ENCODE results near the gene TEK. TPM values are rescaled to one million over a fixed set of nuclear protein-coding genes. Genes with fewer than 3 reads are reported as not detected.

Gene TEK
- total and polyA plus RNA-seq, 10 of the 15 experiments (the other 5 are each of a cell fraction or from before 2014, with no cell fraction given), result not detected

DNA sequence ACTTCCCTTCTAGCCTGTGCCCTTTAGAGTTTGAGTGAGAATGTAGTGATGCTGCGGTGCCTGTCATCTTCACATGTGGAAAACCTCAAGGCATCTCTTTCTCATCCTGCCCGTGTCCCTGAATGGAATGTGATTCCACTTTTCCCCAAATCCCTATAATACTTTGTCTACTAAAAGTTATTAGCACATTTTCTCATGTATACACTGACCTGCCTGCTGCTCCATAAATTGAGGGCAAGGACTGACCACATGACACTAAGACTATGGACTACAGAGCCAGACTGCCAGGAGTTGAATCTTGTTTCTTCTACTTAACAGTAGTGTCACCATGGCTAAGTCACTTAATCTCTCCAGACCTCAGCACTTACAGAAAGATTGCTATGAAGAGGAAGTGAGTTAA is 93.0 kb downstream of the TEK start:
- FAIRE-seq (no peak), DNase-seq (ENCODE audit: low read depth, low spot score) (no peak), ATAC-seq (no peak)
- H3K4me1 ChIP-seq (ENCODE audit: control insufficient read depth, insufficient read depth, low read length), result no peaks in the 10 kb centered on the region
- H3K4me3 ChIP-seq, result no peak overlapping the region
- no peaks in the 10 kb centered on the region for H3K36me3 ChIP-seq (ENCODE audit: control insufficient read depth in 2 of 2, insufficient read depth in 2 of 2, low read length in 1 of 2)
- RAD21 ChIA-PET (ENCODE audit: unreplicated experiment), result no interaction called here
- H3K27ac ChIP-seq (ENCODE audit: control insufficient read depth, insufficient read depth), result no peak overlapping the region
- H3K79me2 ChIP-seq (ENCODE audit: control insufficient read depth, insufficient read depth, low read length), result no peaks in the 10 kb centered on the region
- H3K27me3 ChIP-seq (replicated peaks in 1 of 2; ENCODE audit: control insufficient read depth in 2 of 2, insufficient read depth in 2 of 2, low read length in 1 of 2), result no peaks in the 10 kb centered on the region
- H3K4me2 ChIP-seq (ENCODE audit: control insufficient read depth, insufficient read depth), result no peak overlapping the region
- intact Hi-C loops (cut with micrococcal nuclease; ENCODE audit: unreplicated experiment), result no loop called here
- no peaks in the 10 kb centered on the region for H4K20me1 ChIP-seq (ENCODE audit: control insufficient read depth, insufficient read depth)
- no peaks in the 10 kb centered on the region for H3K9me3 ChIP-seq (replicated peaks; ENCODE audit: control insufficient read depth, insufficient read depth, low read length)
- TF ChIP-seq ZNF622 (IDR thresholded peaks at IDR 0.05), result no peak
- no peak for TF ChIP-seq BCLAF1 (IDR thresholded peaks at IDR 0.05)
- POLR2A ChIA-PET, result no interaction called here
- no peak overlapping the region for H3K9ac ChIP-seq (ENCODE audit: control insufficient read depth, insufficient read depth, low read length)
- SMC1A ChIA-PET (ENCODE audit: uncharacterized antibody, unreplicated experiment), result no interaction called here
- no peak overlapping the region for H2AFZ ChIP-seq (ENCODE audit: control insufficient read depth, low read depth, low read length)
- WGBS (ENCODE audit: insufficient coverage, insufficient replicate concordance, low lambda C conversion rate, missing lambda C conversion rate), result 23% methylated on average over 2 of the region's 2 CpGs
- CTCF ChIA-PET, result no interaction called here
- in situ Hi-C loops (cut with MboI), result no loop called here
- BruUV-seq (replicated peaks), result no TSS peak

- no peak for TF ChIP-seq BACH1 (IDR thresholded peaks at IDR 0.05; ENCODE audit: borderline replicate concordance)
- no peak for TF ChIP-seq NR2C2 (IDR thresholded peaks at IDR 0.05; ENCODE audit: borderline replicate concordance, control insufficient read depth, insufficient read length, low read depth)
- TF ChIP-seq CHD2 (IDR thresholded peaks at IDR 0.05; ENCODE audit: borderline replicate concordance, low read depth, low read length), result no peak
- TF ChIP-seq IRF3 (IDR thresholded peaks at IDR 0.05), result no peak
- TF ChIP-seq SREBF1 (IDR thresholded peaks at IDR 0.05; ENCODE audit: low read length), result no peak
- no peak for TF ChIP-seq HDGF (IDR thresholded peaks at IDR 0.05)
- TF ChIP-seq, protein P1, sequence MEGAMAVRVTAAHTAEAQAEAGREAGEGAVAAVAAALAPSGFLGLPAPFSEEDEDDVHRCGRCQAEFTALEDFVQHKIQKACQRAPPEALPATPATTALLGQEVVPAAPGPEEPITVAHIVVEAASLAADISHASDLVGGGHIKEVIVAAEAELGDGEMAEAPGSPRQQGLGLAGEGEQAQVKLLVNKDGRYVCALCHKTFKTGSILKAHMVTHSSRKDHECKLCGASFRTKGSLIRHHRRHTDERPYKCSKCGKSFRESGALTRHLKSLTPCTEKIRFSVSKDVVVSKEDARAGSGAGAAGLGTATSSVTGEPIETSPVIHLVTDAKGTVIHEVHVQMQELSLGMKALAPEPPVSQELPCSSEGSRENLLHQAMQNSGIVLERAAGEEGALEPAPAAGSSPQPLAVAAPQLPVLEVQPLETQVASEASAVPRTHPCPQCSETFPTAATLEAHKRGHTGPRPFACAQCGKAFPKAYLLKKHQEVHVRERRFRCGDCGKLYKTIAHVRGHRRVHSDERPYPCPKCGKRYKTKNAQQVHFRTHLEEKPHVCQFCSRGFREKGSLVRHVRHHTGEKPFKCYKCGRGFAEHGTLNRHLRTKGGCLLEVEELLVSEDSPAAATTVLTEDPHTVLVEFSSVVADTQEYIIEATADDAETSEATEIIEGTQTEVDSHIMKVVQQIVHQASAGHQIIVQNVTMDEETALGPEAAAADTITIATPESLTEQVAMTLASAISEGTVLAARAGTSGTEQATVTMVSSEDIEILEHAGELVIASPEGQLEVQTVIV (IDR thresholded peaks at IDR 0.05; ENCODE audit: borderline replicate concordance, partially characterized antibody), result no peak
- intact Hi-C loops (cut with micrococcal nuclease; ENCODE audit: unreplicated experiment), result no loop called here
- DNase-seq (ENCODE audit: low read depth, low spot score), result no peak
- ATAC-seq, result no peak
- H3K4me2 ChIP-seq (ENCODE audit: control insufficient read depth, insufficient read depth), result no peak overlapping the region
- no peak overlapping the region for H3K27ac ChIP-seq (ENCODE audit: control insufficient read depth, insufficient read depth)
- BruUV-seq (replicated peaks), result no TSS peak
- no peak for FAIRE-seq
- H4K20me1 ChIP-seq (ENCODE audit: control insufficient read depth, insufficient read depth), result no peaks in the 10 kb centered on the region
- no peaks in the 10 kb centered on the region for H3K27me3 ChIP-seq (replicated peaks in 1 of 2; ENCODE audit: control insufficient read depth in 2 of 2, insufficient read depth in 2 of 2, low read length in 1 of 2)
- H3K9me3 ChIP-seq (replicated peaks; ENCODE audit: control insufficient read depth, insufficient read depth, low read length), result no peaks in the 10 kb centered on the region
- ChIA-PET SMC1A (ENCODE audit: uncharacterized antibody, unreplicated experiment) (no interaction called here), POLR2A (no interaction called here), RAD21 (ENCODE audit: unreplicated experiment) (no interaction called here), CTCF (no interaction called here)
- H3K4me1 ChIP-seq (ENCODE audit: control insufficient read depth, insufficient read depth, low read length), result no peaks in the 10 kb centered on the region
- no peak overlapping the region for H3K4me3 ChIP-seq
- no peaks in the 10 kb centered on the region for H3K79me2 ChIP-seq (ENCODE audit: control insufficient read depth, insufficient read depth, low read length)
- no peak overlapping the region for H3K9ac ChIP-seq (ENCODE audit: control insufficient read depth, insufficient read depth, low read length)
- no peak overlapping the region for H2AFZ ChIP-seq (ENCODE audit: control insufficient read depth, low read depth, low read length)
- no peaks in the 10 kb centered on the region for H3K36me3 ChIP-seq (ENCODE audit: control insufficient read depth in 2 of 2, insufficient read depth in 2 of 2, low read length in 1 of 2)
- whole genome bisulfite sequencing (ENCODE audit: insufficient coverage, insufficient replicate concordance, low lambda C conversion rate, missing lambda C conversion rate), result 4% methylated on average over 3 of the region's 3 CpGs
- in situ Hi-C loops (cut with MboI), result no loop called here
Measured at GRCh38 chr9:27203783-27204182, 94.8 kb downstream of the TEK start.

Measured in GM12878 (cell line).